OCI-LY7 (cell line): Measurements from ENCODE around the gene PI4K2A. TPM values are rescaled to one million over a fixed set of nuclear protein-coding genes. Genes with fewer than 3 reads are reported as not detected.

Experiments
- BruUV-seq: library from RNA; stranded (reverse); fragments of 400-500 nt; replicated peaks from 2 replicates; lab custom pipeline; 2021; lab: Mats Ljungman, UMichigan
- CTCF ChIA-PET: fragments of 300-600 bp; sonication (Branson Sonifier 250); formaldehyde crosslinking; loops from one replicate; lab custom pipeline; 2022; ENCODE audit warnings: antibody characterized with exemption; ENCODE audit not compliant: unreplicated experiment; lab: Charles Lee
- POLR2A ChIA-PET: fragments of 300-600 bp; sonication (Branson Sonifier 250); formaldehyde crosslinking; loops from one replicate; lab custom pipeline; 2022; ENCODE audit warnings: antibody characterized with exemption; lab: Charles Lee
- DNase-seq: peaks from one replicate; pipeline ENCODE4 v3.0.0-alpha.2; 2015; ENCODE audit warnings: low spot score
- H2AFZ ChIP-seq: fragments of 200-600 bp; sonication (generic), shearing (Covaris generic); 2 replicates; pipeline ENCODE4 v1.6.1; 2014; ENCODE audit warnings: mild to moderate bottlenecking, antibody characterized with exemption, low read length, moderate library complexity
- H3K27ac ChIP-seq: fragments of 200-600 bp; sonication (generic); 2 replicates; pipeline ENCODE4 v1.5.1; 2014; ENCODE audit warnings: mixed run types, low read depth, mild to moderate bottlenecking, moderate library complexity, low read length, inconsistent platforms; ENCODE audit not compliant: poor library complexity, severe bottlenecking
- H3K36me3 ChIP-seq: fragments of 200-600 bp; sonication (generic); 2 replicates; pipeline ENCODE4 v1.6.1; 2014; ENCODE audit warnings: mild to moderate bottlenecking, antibody characterized with exemption, low read length, moderate library complexity, mixed read lengths; ENCODE audit not compliant: insufficient read depth
- H3K4me1 ChIP-seq: fragments of 200-600 bp; sonication (generic); 2 replicates; pipeline ENCODE4 v1.5.1; 2014; ENCODE audit warnings: mild to moderate bottlenecking, low read length; ENCODE audit not compliant: insufficient read depth, poor library complexity, severe bottlenecking
- H3K4me2 ChIP-seq: fragments of 200-600 bp; sonication (generic); 2 replicates; pipeline ENCODE4 v1.6.1; 2014; ENCODE audit warnings: mild to moderate bottlenecking, low read length
- H3K4me3 ChIP-seq: fragments of 200-600 bp; sonication (generic); 2 replicates; pipeline ENCODE4 v1.5.1; 2014; ENCODE audit warnings: mild to moderate bottlenecking, low read depth, low read length; ENCODE audit not compliant: poor library complexity, severe bottlenecking
- H3K79me2 ChIP-seq: fragments of 200-600 bp; sonication (generic); 2 replicates; pipeline ENCODE4 v1.6.1; 2016; ENCODE audit warnings: low read depth, mild to moderate bottlenecking, low read length, moderate library complexity, mixed read lengths; ENCODE audit not compliant: insufficient read depth
- H3K9me2 ChIP-seq: fragments of 200-600 bp; sonication (generic); 2 replicates; pipeline ENCODE4 v1.6.1; 2016; ENCODE audit warnings: mild to moderate bottlenecking, low read length, mixed read lengths; ENCODE audit not compliant: insufficient read depth
- H3K9me3 ChIP-seq: fragments of 200-600 bp; sonication (generic); 2 replicates; pipeline ENCODE4 v1.6.1; 2014; ENCODE audit warnings: mild to moderate bottlenecking, mixed run types, low read length, mixed read lengths
- H4K20me1 ChIP-seq: fragments of 200-600 bp; sonication (generic); 2 replicates; pipeline ENCODE4 v1.6.1; 2014; ENCODE audit warnings: mild to moderate bottlenecking, antibody characterized with exemption, low read length, moderate library complexity, mixed read lengths; ENCODE audit not compliant: insufficient read depth
- CTCF ChIP-seq: fragments of 200-600 bp; sonication (generic); conservative IDR thresholded peaks from 2 replicates; pipeline ENCODE4 v1.5.1; 2014; ENCODE audit warnings: mild to moderate bottlenecking, antibody characterized with exemption, low read length, moderate library complexity, mixed read lengths
- EZH2phosphoT487 ChIP-seq: fragments of 200-600 bp; sonication (generic); IDR thresholded peaks from 2 replicates; pipeline ENCODE4 v1.6.1; 2018; ENCODE audit warnings: low read depth, borderline replicate concordance, mild to moderate bottlenecking, mixed run types, antibody characterized with exemption, low read length, moderate library complexity, mixed read lengths
- intact Hi-C: fragments of 100-400 bp; cut with micrococcal nuclease; formaldehyde crosslinking; loops from one replicate; pipeline ENCODE4 v1.10.0; 2022; ENCODE audit not compliant: unreplicated experiment
- total RNA-seq, 2 experiments: library from RNA; depleted of rRNA in 1 of 2; stranded (reverse); fragments of >200 nt in 1 of 2; shearing (Covaris generic) in 1 of 2; gene quantifications; 2 replicates each; pipeline ENCODE4 v1.2.3, GENCODE V29; 2014 to 2022

PI4K2A gene
- total RNA-seq, 2 experiments from 2014 or later: 9.2 to 12.7 TPM

- no TSS peak for BruUV-seq
- ChIA-PET POLR2A (no interaction called here), CTCF (no interaction called here)
These were observed 47.0 kb upstream of the PI4K2A start for GRCh38 chr10:97593421-97593820.

GRCh38 chr10:97596101-97597082, 44.1 kb upstream of the PI4K2A start:
- DNase-seq: no peak

More at GRCh38 chr10:97593421-97593820, 47.0 kb upstream of the PI4K2A start:
- H3K4me2 ChIP-seq: no peak overlapping the region
- H3K27ac ChIP-seq: no peak overlapping the region
- H3K4me1 ChIP-seq: peaks cover 15% of the 10 kb centered on the region
- no peaks in the 10 kb centered on the region for H4K20me1 ChIP-seq
- H3K79me2 ChIP-seq: no peaks in the 10 kb centered on the region
- no peak for TF ChIP-seq CTCF
- no peak for TF ChIP-seq EZH2phosphoT487
- intact Hi-C loops: no loop called here
- no peak for DNase-seq
- H3K9me3 ChIP-seq: no peaks in the 10 kb centered on the region
- no peak overlapping the region for H3K4me3 ChIP-seq
- no peaks in the 10 kb centered on the region for H3K9me2 ChIP-seq
- no peak overlapping the region for H2AFZ ChIP-seq
- H3K36me3 ChIP-seq: no peaks in the 10 kb centered on the region

More at GRCh38 chr10:97596101-97597082, 44.1 kb upstream of the PI4K2A start:
- H3K4me3 ChIP-seq: no peak overlapping the region
- peaks cover 7% of the 10 kb centered on the region for H3K4me1 ChIP-seq
- H3K9me3 ChIP-seq: no peaks in the 10 kb centered on the region
- ChIA-PET POLR2A (interaction anchor here (0.6 kb wide), 2 partner anchors 21 to 91 kb away, joined by 3 to 4 read pairs; no protein-coding TSS in a partner anchor), CTCF (no interaction called here)
- H3K9me2 ChIP-seq: no peaks in the 10 kb centered on the region
- TF ChIP-seq CTCF (no peak), EZH2phosphoT487 (no peak)
- H2AFZ ChIP-seq: no peak overlapping the region
- BruUV-seq: no TSS peak
- no peak overlapping the region for H3K27ac ChIP-seq
- H3K4me2 ChIP-seq: no peak overlapping the region
- intact Hi-C loops: no loop called here
- H4K20me1 ChIP-seq: no peaks in the 10 kb centered on the region
- no peaks in the 10 kb centered on the region for H3K36me3 ChIP-seq
- H3K79me2 ChIP-seq: no peaks in the 10 kb centered on the region
